Fibroblast of lung (primary cell): ENCODE measurements around the gene NT5C1A. TPM values are rescaled to one million over a fixed set of nuclear protein-coding genes. Genes with fewer than 3 reads are reported as not detected.
A peak's percentile ranks its signal among the peaks of the same experiment; 100 is the strongest.

Experiments
- DNase-seq, 2 donors: peaks; one replicate each; pipeline versions ENCODE4 v3.0.0 to v3.0.0-alpha.2; 2010; ENCODE audit warnings: low read depth in 2 of 2
- H2AFZ ChIP-seq: 2 replicates; pipeline ENCODE4 v1.5.1; 2012; ENCODE audit warnings: low read length, control low read depth, inconsistent platforms
- H3K27ac ChIP-seq: 2 replicates; pipeline ENCODE4 v1.5.1; 2011; ENCODE audit warnings: low read length, control low read depth; ENCODE audit not compliant: insufficient read depth
- H3K27me3 ChIP-seq: 2 replicates; pipeline ENCODE4 v1.5.1; 2011; ENCODE audit warnings: mild to moderate bottlenecking, low read length; ENCODE audit not compliant: control insufficient read depth, insufficient read depth
- H3K36me3 ChIP-seq: 2 replicates; pipeline ENCODE4 v1.5.1; 2011; ENCODE audit warnings: low read length; ENCODE audit not compliant: control insufficient read depth, insufficient read depth
- H3K4me1 ChIP-seq: 2 replicates; pipeline ENCODE4 v1.5.1; 2011; ENCODE audit warnings: low read length; ENCODE audit not compliant: control insufficient read depth, insufficient read depth; ENCODE audit errors: extremely low read depth
- H3K4me2 ChIP-seq: 2 replicates; pipeline ENCODE4 v1.5.1; 2011; ENCODE audit warnings: low read length, control low read depth; ENCODE audit not compliant: insufficient read depth; ENCODE audit errors: extremely low read depth
- H3K4me3 ChIP-seq, 4 experiments: fragments of 200-600 bp in 1 of 4; sonication (generic) in 1 of 4; replicated peaks in 1 of 4; 2 replicates each; pipeline ENCODE4 v1.5.1; 2011 to 2016; ENCODE audit warnings: low read length in 4 of 4, low read depth in 3 of 4, mild to moderate bottlenecking in 3 of 4, control low read depth in 2 of 4, inconsistent platforms in 1 of 4, mixed read lengths in 1 of 4; ENCODE audit not compliant: insufficient read depth in 1 of 4; ENCODE audit errors: control extremely low read depth in 1 of 4
- H3K79me2 ChIP-seq: 2 replicates; pipeline ENCODE4 v1.5.1; 2012; ENCODE audit warnings: mild to moderate bottlenecking, low read length, inconsistent platforms; ENCODE audit not compliant: control insufficient read depth, insufficient read depth
- H3K9ac ChIP-seq: 2 replicates; pipeline ENCODE4 v1.5.1; 2011; ENCODE audit warnings: mild to moderate bottlenecking, low read length, control low read depth; ENCODE audit not compliant: insufficient read depth
- H3K9me3 ChIP-seq: 2 replicates; pipeline ENCODE4 v1.5.1; 2012; ENCODE audit warnings: low read depth, low read length; ENCODE audit not compliant: control insufficient read depth, insufficient read depth
- H4K20me1 ChIP-seq: 2 replicates; pipeline ENCODE4 v1.5.1; 2011; ENCODE audit warnings: low read length; ENCODE audit not compliant: control insufficient read depth, insufficient read depth; ENCODE audit errors: extremely low read depth
- EZH2 ChIP-seq: IDR thresholded peaks from 2 replicates; pipeline ENCODE4 v1.5.1; 2012; ENCODE audit warnings: low read length, control low read depth, mild to moderate bottlenecking; ENCODE audit errors: missing control alignments
- polyA plus RNA-seq, 2 donors: library from polyadenylated mRNA; depleted of rRNA in 1 of 2; stranded (reverse) in 1 of 2; unstranded in 1 of 2; fragments of >200 nt; gene quantifications; 2 replicates each; pipeline ENCODE4 v1.2.1, GENCODE V29; 2011 to 2012; ENCODE audit warnings: missing spikeins in 1 of 2
- total RNA-seq: library from RNA; depleted of rRNA; stranded (reverse); fragments of >200 nt; gene quantifications from 2 replicates; pipeline ENCODE4 v1.2.1, GENCODE V29; 2014
- TF ChIP-seq, protein P1 (sequence below), 2 donors: IDR thresholded peaks in 1 of 2; conservative IDR thresholded peaks in 1 of 2; 1 replicate in 1 of 2; 2 replicates in 1 of 2; pipeline ENCODE4 v1.5.1; 2011 to 2012; ENCODE audit warnings: low read length in 2 of 2, control low read depth in 1 of 2, inconsistent platforms in 1 of 2, low read depth in 1 of 2, mild to moderate bottlenecking in 1 of 2

NT5C1A gene
- total and polyA plus RNA-seq, 2 donors (not counting 1 experiment from before 2014, with no cell fraction given), result not detected

DNA sequence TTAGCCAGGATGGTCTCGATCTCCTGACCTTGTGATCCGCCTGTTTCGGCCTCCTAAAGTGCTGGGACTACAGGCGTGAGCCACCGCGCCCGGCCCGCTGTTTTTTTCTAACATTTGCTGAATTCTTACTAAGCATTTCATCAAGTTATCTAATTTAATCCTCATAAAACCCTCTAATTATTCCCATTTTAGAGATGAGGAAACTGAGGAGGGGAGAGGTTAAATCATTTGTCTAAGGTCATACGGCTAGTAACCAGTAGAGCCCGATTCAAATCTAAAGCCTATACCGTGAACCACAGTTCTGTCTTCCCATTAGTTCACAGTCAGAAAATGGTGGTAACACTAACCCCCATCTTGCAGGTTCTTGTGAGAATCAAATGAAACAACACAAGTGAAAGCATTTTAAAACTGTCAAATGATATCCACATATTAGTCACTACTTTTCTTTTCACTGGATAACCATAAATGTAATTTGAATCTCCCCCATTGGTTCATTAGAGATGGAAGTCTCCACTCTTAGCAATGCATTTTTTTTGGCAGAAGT, 43.0 kb downstream of the NT5C1A start:
- Histone ChIP-seq H3K4me3 (no peak overlapping the region), H2AFZ (no peak overlapping the region), H3K9ac (no peak overlapping the region), H3K27me3 (peaks cover 42% of the 10 kb centered on the region), H3K79me2 (no peaks in the 10 kb centered on the region), H3K9me3 (no peaks in the 10 kb centered on the region), H3K36me3 (no peaks in the 10 kb centered on the region), H3K27ac (no peak overlapping the region), H3K4me1 (peaks cover 2% of the 10 kb centered on the region), H3K4me2 (no peak overlapping the region), H4K20me1 (no peaks in the 10 kb centered on the region)
- TF ChIP-seq, protein P1, sequence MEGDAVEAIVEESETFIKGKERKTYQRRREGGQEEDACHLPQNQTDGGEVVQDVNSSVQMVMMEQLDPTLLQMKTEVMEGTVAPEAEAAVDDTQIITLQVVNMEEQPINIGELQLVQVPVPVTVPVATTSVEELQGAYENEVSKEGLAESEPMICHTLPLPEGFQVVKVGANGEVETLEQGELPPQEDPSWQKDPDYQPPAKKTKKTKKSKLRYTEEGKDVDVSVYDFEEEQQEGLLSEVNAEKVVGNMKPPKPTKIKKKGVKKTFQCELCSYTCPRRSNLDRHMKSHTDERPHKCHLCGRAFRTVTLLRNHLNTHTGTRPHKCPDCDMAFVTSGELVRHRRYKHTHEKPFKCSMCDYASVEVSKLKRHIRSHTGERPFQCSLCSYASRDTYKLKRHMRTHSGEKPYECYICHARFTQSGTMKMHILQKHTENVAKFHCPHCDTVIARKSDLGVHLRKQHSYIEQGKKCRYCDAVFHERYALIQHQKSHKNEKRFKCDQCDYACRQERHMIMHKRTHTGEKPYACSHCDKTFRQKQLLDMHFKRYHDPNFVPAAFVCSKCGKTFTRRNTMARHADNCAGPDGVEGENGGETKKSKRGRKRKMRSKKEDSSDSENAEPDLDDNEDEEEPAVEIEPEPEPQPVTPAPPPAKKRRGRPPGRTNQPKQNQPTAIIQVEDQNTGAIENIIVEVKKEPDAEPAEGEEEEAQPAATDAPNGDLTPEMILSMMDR (conservative IDR thresholded peaks at IDR 0.05 in 1 of 2, IDR thresholded peaks at IDR 0.05 in 1 of 2; ENCODE audit: low read depth in 1 of 2, low read length in 2 of 2), result no peak
- TF ChIP-seq EZH2, result no peak
- DNase-seq, result no peak

DNA sequence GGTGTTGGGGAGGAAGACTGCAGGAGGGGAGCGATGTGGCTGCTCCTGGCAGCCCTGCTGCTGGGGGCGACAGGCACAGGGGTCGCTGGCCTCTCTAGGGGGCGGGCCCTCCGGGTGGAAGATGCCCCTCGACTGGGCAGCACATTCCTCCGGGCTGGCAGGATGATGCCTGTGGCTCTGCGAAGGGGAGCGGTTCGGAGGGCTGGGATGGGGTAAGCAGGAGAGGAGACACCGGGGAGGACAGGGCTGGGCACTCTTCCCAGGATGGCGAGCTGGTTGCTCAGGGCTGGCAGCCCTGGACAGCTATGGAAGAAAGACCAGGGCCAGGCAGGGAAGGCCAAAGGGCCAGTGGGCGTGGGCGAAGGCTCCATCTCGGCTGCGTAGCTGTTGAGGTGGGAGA, 45.3 kb downstream of the NT5C1A start:
- H3K27me3 ChIP-seq, result peaks cover 31% of the 10 kb centered on the region
- no peak overlapping the region for H2AFZ ChIP-seq
- no peak for TF ChIP-seq EZH2
- TF ChIP-seq, protein P1 (conservative IDR thresholded peaks at IDR 0.05 in 1 of 2, IDR thresholded peaks at IDR 0.05 in 1 of 2; ENCODE audit: low read depth in 1 of 2, low read length in 2 of 2), result no peak
- no peaks in the 10 kb centered on the region for H3K9me3 ChIP-seq
- no peaks in the 10 kb centered on the region for H4K20me1 ChIP-seq
- no peak for DNase-seq
- no peak overlapping the region for H3K9ac ChIP-seq
- no peak overlapping the region for H3K4me3 ChIP-seq
- H3K4me2 ChIP-seq, result no peak overlapping the region
- no peak overlapping the region for H3K27ac ChIP-seq
- H3K79me2 ChIP-seq, result no peaks in the 10 kb centered on the region
- peaks cover 2% of the 10 kb centered on the region for H3K4me1 ChIP-seq
- H3K36me3 ChIP-seq, result no peaks in the 10 kb centered on the region

DNA sequence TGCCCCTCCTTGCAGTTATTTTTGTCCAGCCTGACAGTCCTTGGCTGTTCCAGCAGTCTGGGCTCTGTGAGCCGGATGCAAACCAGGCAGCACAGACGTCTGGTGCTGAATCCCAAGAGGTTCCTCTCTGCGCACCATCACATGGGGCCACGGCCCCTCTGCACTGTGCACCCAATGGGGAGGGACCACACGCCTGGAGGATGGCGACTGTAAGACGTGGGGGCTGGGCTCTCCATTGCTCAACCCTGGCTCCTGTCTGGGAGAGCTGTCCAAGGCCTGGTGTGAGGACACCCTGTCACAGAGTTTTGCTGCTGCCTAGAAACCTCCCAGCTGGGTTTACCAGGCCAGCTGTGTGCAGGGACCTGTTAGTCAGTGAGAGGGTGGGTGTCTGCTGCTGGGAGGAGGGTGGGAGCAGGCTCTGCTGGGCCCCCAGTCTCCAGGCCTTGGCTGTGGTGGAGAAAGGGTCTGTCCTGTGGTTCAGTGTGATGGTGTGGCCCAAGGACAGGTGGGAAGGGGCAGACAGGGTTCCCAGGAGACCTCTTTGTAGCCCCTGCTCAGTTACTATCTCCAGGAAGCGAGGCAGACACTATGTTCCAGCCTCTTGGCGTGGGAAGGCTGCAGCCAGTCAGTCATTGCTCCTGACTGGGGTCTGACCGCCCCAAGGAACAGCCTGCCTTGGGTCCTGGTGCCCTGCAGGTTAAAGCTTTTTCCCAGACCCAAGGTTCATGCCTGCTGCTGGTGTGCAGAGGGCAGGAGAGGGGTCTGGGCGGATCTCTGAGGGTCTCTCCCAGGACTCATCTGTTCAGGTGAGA, 46.2 kb downstream of the NT5C1A start:
- Histone ChIP-seq H3K4me1 (peaks cover 2% of the 10 kb centered on the region), H3K9ac (no peak overlapping the region), H3K27me3 (peaks cover 25% of the 10 kb centered on the region), H3K36me3 (no peaks in the 10 kb centered on the region), H3K9me3 (no peaks in the 10 kb centered on the region), H3K79me2 (no peaks in the 10 kb centered on the region), H2AFZ (no peak overlapping the region), H3K4me3 (no peak overlapping the region), H4K20me1 (no peaks in the 10 kb centered on the region), H3K4me2 (no peak overlapping the region), H3K27ac (no peak overlapping the region)
- TF ChIP-seq, protein P1 (conservative IDR thresholded peaks at IDR 0.05 in 1 of 2, IDR thresholded peaks at IDR 0.05 in 1 of 2; ENCODE audit: low read depth in 1 of 2, low read length in 2 of 2), result no peak
- no peak for TF ChIP-seq EZH2
- DNase-seq, result peak; percentile 16 to 85
